HG03045 (cell line): ENCODE results near the gene GSTA4.
A peak's percentile ranks its signal among the peaks of the same experiment; 100 is the strongest.
"Not testable (repeated sequence)": the region's sequence is repeated elsewhere in the genome, so short reads cannot be mapped to it uniquely, and the experiment has no call there.

ENCODE experiments used
- ATAC-seq: cut with Tn5 transposase; IDR thresholded peaks from one replicate; pipeline ENCODE4 v1.9.1; 2021; ENCODE audit warnings: mild to moderate bottlenecking, moderate library complexity; ENCODE audit not compliant: unreplicated experiment

Gene GSTA4

GRCh38 chr6:53014744-53015143 is 19.7 kb upstream of the GSTA4 start:
- no peak for ATAC-seq

GRCh38 chr6:53014063-53014462 is 19.0 kb upstream of the GSTA4 start:
- ATAC-seq = no peak

GRCh38 chr6:53011979-53012378 is 16.9 kb upstream of the GSTA4 start:
- no peak for ATAC-seq

- no peak for ATAC-seq
Observed at GRCh38 chr6:53010504-53010903, 15.4 kb upstream of the GSTA4 start.

GRCh38 chr6:53009511-53009910 is 14.4 kb upstream of the GSTA4 start:
- no peak for ATAC-seq

GRCh38 chr6:53009056-53009455 is 14.0 kb upstream of the GSTA4 start:
- ATAC-seq = no peak

GRCh38 chr6:53008192-53008687 is 13.2 kb upstream of the GSTA4 start:
- not testable (repeated sequence) for ATAC-seq

GRCh38 chr6:53005663-53006250 is 10.7 kb upstream of the GSTA4 start:
- no peak for ATAC-seq

GRCh38 chr6:52999456-52999855 is 4.4 kb upstream of the GSTA4 start:
- ATAC-seq = no peak

GRCh38 chr6:52998603-52999002 is 3.5 kb upstream of the GSTA4 start:
- ATAC-seq = no peak

- no peak for ATAC-seq
Observed at GRCh38 chr6:52995913-52996645, 995 bp upstream of the GSTA4 start.

- peak; percentile 26 for ATAC-seq
Observed at GRCh38 chr6:52994839-52995088, 320 bp downstream of the GSTA4 start.

- ATAC-seq = no peak
Observed at GRCh38 chr6:52994031-52994838, 849 bp downstream of the GSTA4 start.

GRCh38 chr6:52992980-52993920 is 1.8 kb downstream of the GSTA4 start:
- ATAC-seq = no peak

- ATAC-seq = no peak
Observed at GRCh38 chr6:52990342-52990741, 4.7 kb downstream of the GSTA4 start.

- ATAC-seq = no peak
Observed at GRCh38 chr6:52985228-52985627, 9.9 kb downstream of the GSTA4 start.

GRCh38 chr6:52984247-52984646 is 10.8 kb downstream of the GSTA4 start:
- ATAC-seq = peak; percentile 67

GRCh38 chr6:52983159-52983848 is 11.8 kb downstream of the GSTA4 start:
- no peak for ATAC-seq

- ATAC-seq = no peak
Observed at GRCh38 chr6:52982680-52983079, 12.4 kb downstream of the GSTA4 start.

- ATAC-seq = no peak
Observed at GRCh38 chr6:52981222-52981900, 13.7 kb downstream of the GSTA4 start.
